ENCODE measurements around the gene PTBP1. TPM values are rescaled to one million over a fixed set of nuclear protein-coding genes. Genes with fewer than 3 reads are reported as not detected.
"Not testable (repeated sequence)": the region's sequence is repeated elsewhere in the genome, so short reads cannot be mapped to it uniquely, and the experiment has no call there.

The PTBP1 gene
- polyA plus RNA-seq, 1 donor from 2014 or later, result 27.3 TPM

GRCh38 chr19:816500-816857, 19.2 kb downstream of the PTBP1 start:
- Histone ChIP-seq H3K4me2 (ENCODE audit: low read length) (no peak overlapping the region), H3K27me3 (ENCODE audit: insufficient read depth, low read depth, low read length) (no peaks in the 10 kb centered on the region), H3K79me2 (replicated peaks; ENCODE audit: insufficient read depth, low read length) (peaks cover 32% of the 10 kb centered on the region), H3K27ac (ENCODE audit: low read length) (no peak overlapping the region), H3F3A (ENCODE audit: insufficient read depth, low read length, poor library complexity, severe bottlenecking) (no peaks in the 10 kb centered on the region), H2AFZ (ENCODE audit: low read depth, low read length) (no peak overlapping the region), H3K9me3 (ENCODE audit: low read length) (no peaks in the 10 kb centered on the region), H4K20me1 (ENCODE audit: insufficient read depth) (peaks cover 6% of the 10 kb centered on the region), H3K36me3 (ENCODE audit: insufficient read depth, low read length) (no peaks in the 10 kb centered on the region), H3K9ac (ENCODE audit: low read length) (no peak overlapping the region), H3K4me3 (ENCODE audit: low read length) (no peak overlapping the region), H3K9me2 (ENCODE audit: insufficient read depth, low read length) (no peaks in the 10 kb centered on the region)
- TF ChIP-seq MXI1 (conservative IDR thresholded peaks at IDR 0.05; ENCODE audit: poor library complexity, severe bottlenecking) (no peak), REST (IDR thresholded peaks at IDR 0.05; ENCODE audit: borderline replicate concordance) (no peak), SMC3 (conservative IDR thresholded peaks at IDR 0.05; ENCODE audit: poor library complexity) (no peak), EP300 (conservative IDR thresholded peaks at IDR 0.05; ENCODE audit: poor library complexity, severe bottlenecking) (no peak)

- peak overlapping the region; percentile 75 for H3K4me3 ChIP-seq (ENCODE audit: low read length)
Observed at GRCh38 chr19:820212-820611, 23.0 kb downstream of the PTBP1 start.

GRCh38 chr19:821231-821824, 24.1 kb downstream of the PTBP1 start:
- Histone ChIP-seq H4K20me1 (ENCODE audit: insufficient read depth) (no peaks in the 10 kb centered on the region), H3K9me3 (ENCODE audit: low read length) (no peaks in the 10 kb centered on the region), H3F3A (ENCODE audit: insufficient read depth, low read length, poor library complexity, severe bottlenecking) (no peaks in the 10 kb centered on the region), H3K9me2 (ENCODE audit: insufficient read depth, low read length) (no peaks in the 10 kb centered on the region), H3K4me2 (ENCODE audit: low read length) (no peak overlapping the region), H2AFZ (ENCODE audit: low read depth, low read length) (peak overlapping the region; percentile 27), H3K9ac (ENCODE audit: low read length) (peak overlapping the region; percentile 88), H3K36me3 (ENCODE audit: insufficient read depth, low read length) (no peaks in the 10 kb centered on the region), H3K4me3 (ENCODE audit: low read length) (peak overlapping the region; percentile 75), H3K27ac (ENCODE audit: low read length) (peak overlapping the region; percentile 90), H3K79me2 (replicated peaks; ENCODE audit: insufficient read depth, low read length) (peaks cover 42% of the 10 kb centered on the region), H3K27me3 (ENCODE audit: insufficient read depth, low read depth, low read length) (no peaks in the 10 kb centered on the region)
- no peak for TF ChIP-seq CTCF (IDR thresholded peaks at IDR 0.05; ENCODE audit: poor library complexity, severe bottlenecking)
- peak; percentile 13 for TF ChIP-seq REST (IDR thresholded peaks at IDR 0.05; ENCODE audit: borderline replicate concordance)
- TF ChIP-seq SMC3 (conservative IDR thresholded peaks at IDR 0.05; ENCODE audit: poor library complexity), result no peak
- no peak for TF ChIP-seq TAF1 (IDR thresholded peaks at IDR 0.05; ENCODE audit: low read depth)
- TF ChIP-seq POLR2AphosphoS5 (IDR thresholded peaks at IDR 0.05), result no peak
- no peak for TF ChIP-seq EZH2 (IDR thresholded peaks at IDR 0.05; ENCODE audit: borderline replicate concordance, insufficient read depth, low read length, poor library complexity, severe bottlenecking)
- peak; percentile 54 for TF ChIP-seq MXI1 (conservative IDR thresholded peaks at IDR 0.05; ENCODE audit: poor library complexity, severe bottlenecking)

More at GRCh38 chr19:820212-820611, 23.0 kb downstream of the PTBP1 start:
- not testable (repeated sequence) for H2AFZ ChIP-seq (ENCODE audit: low read depth, low read length); H3K9ac ChIP-seq (ENCODE audit: low read length); H3F3A ChIP-seq (ENCODE audit: insufficient read depth, low read length, poor library complexity, severe bottlenecking); H3K27me3 ChIP-seq (ENCODE audit: insufficient read depth, low read depth, low read length); H3K9me3 ChIP-seq (ENCODE audit: low read length); H3K36me3 ChIP-seq (ENCODE audit: insufficient read depth, low read length); H4K20me1 ChIP-seq (ENCODE audit: insufficient read depth); H3K27ac ChIP-seq (ENCODE audit: low read length); H3K9me2 ChIP-seq (ENCODE audit: insufficient read depth, low read length); H3K4me2 ChIP-seq (ENCODE audit: low read length)
- H3K79me2 ChIP-seq (replicated peaks; ENCODE audit: insufficient read depth, low read length), result peaks cover 42% of the 10 kb centered on the region
